NCI-H2107 treated with DMSO at 0.1 percent for 48 hours (cell line): Measurements from ENCODE around the gene SLC25A46.
"Not testable (repeated sequence)": the region's sequence is repeated elsewhere in the genome, so short reads cannot be mapped to it uniquely, and the experiment has no call there.

ENCODE experiments used
- DNase-seq: peaks from one replicate; lab custom pipeline; 2025; ENCODE audit not compliant: unreplicated experiment; lab: John Stamatoyannopoulos, UW

The SLC25A46 gene

DNA sequence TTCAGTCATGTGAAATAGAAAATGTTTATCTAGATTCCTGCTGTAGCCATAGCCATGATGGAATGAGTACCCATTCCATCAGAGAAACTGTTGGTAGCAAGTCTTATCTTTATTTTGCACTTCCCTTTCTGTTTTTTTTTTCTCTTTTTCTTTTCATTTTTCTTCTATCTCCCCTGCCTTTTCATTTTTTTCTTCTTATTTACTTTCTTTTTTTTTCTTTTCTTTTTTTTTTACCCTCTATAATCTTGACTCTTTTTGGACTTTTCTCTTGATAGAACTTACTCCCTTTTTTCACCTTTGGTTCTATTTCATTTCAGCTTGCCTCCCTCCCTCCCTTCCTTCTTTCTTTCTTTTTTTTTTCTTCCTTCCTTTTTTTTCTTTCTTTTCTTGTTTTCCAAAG lies 15.4 kb downstream of the SLC25A46 start:
- DNase-seq: no peak

DNA sequence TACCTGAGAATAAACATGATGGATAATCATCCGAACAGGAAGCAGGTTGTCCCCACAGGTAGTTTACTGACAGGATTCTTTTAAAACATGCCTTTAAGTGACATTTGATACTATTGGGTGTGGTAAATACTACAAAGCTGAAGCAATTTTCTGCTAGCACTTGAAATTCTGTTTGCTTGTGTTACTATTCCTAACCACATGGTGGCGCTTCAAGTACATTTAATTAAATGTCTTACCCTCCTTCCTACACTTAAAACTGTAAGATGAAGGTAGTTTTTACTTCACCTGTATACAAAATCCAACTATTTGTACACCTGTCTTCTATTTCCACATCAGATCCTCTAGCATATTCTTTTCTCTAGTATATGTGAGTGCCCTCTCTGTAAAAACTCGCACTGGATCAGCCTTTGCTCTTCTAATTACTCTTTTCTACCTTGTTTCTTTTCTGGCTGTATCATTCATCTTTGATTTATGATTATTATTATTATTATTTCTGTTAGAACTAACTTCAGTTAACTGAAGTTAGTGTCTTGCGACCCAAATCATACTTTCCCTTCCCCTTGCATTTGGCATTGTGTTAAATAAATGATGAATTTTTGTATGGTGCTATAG lies 18.4 kb downstream of the SLC25A46 start:
- DNase-seq: peak; percentile 15

DNA sequence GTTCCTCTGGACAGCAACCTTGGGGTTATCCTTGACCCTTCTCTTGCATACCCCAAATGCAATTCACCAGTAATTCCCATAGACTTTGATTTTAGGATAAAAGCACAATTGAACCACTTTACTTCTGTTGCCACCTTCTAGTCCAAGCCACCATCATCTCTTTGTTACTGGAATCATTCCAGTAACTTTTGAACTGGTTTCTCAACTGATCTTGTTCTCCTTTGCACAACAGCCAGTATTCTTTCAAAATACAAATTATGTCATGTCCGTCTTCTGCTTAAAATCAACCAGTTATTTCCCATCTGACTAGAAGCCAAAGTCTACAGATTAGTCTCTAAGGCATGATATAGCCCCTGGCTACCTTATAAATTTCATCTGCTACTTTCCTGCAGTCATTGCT lies 21.4 kb downstream of the SLC25A46 start:
- no peak for DNase-seq

DNA sequence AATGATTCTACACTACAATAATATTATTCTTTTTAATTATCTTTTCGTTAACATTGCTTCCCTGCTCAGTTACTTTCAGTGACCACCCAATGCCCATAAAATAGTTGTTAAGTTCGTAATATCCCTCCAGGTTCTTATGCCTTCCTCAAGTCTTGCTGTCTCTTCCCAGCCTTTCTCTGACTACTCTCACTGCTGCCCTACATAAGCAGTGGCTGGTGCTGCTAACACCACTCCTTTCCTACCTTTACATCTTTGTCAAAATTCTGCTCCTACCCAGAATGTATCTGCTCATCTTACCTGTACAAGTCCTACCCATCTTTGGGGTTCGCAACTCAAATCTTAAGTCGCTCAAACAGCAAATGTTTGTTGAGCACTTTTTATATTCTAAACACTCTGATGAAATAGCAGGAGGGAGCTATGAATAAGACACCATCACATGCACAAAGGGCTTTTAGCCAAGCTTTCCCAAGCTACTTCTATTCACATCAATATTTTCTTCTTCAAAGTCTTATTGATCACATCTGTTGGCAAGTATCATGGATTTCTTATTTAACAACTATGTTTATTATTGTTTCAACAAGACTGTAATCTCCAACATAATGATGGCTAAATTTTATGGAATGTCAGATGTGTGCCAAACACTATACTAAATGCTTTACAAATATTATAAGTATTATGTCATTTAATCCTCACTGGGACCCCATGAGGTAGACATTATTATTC lies 29.5 kb downstream of the SLC25A46 start:
- DNase-seq: no peak

DNA sequence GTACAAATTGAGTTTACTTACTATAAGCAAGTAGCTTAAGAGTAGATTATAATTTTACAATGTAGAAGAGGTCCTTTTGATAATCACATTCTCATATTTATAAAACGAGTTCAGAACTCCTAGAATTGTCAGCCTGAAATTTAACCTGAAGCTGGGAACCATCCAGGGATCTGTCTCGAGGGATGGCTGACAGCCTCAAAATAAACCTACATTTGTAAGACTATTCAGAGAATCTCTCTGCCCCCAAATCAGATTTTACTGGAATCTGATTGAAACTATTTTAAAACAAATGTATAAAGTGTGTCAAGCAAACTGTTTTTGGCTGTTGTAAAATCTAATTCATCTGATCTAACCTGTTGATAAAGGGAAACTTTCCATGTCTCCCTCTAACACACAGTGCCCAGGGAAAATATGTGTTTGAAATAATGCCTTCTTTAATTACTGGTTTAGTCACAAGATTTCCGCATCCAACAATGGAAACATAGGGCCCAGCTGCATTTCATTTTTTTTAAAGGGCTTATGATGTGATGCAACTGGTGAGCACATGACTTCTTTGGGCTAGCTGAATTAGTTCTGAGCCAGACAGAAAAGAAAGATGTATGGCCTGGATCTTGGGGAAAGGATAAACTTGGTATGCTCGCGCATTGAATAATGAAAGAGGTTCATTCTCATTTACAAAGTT lies 30.3 kb downstream of the SLC25A46 start:
- peak; percentile 9 for DNase-seq

DNA sequence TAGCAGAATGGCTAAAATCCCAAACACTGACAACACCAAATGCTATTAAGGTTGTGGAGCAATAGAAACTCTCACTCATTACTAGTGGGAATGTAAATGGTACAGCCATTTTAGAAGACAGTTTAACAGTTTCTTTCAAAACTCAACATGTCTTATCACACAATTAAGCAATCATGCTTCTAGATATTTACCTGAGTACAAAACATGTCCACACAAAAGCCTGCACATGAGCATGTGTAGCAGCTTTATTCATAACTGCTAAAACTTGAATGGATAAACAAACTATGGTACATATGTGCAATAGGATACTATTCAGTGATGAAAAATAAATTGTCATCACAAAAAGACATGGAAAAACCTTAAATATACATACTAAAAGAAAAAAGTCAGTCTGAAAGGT lies 31.5 kb downstream of the SLC25A46 start:
- DNase-seq: no peak

DNA sequence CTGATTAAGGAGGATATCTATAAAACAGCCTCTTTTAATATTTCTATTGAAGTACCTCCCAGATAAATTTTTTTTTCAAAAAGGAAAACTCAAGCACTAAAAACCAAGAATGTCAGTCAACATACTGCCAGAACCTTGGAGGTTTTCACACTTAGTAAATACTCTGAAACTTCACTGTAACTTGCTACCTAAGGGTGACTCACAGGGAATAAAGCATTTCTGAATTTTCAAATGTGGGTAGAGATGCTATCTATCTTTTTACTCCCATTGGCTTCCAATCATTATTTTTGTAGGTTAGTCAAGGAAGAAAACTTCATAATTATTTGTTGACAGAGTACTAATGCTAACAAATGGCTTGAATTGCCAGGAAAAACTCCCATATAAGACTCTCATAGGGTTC lies 46.1 kb downstream of the SLC25A46 start:
- DNase-seq: no peak

DNA sequence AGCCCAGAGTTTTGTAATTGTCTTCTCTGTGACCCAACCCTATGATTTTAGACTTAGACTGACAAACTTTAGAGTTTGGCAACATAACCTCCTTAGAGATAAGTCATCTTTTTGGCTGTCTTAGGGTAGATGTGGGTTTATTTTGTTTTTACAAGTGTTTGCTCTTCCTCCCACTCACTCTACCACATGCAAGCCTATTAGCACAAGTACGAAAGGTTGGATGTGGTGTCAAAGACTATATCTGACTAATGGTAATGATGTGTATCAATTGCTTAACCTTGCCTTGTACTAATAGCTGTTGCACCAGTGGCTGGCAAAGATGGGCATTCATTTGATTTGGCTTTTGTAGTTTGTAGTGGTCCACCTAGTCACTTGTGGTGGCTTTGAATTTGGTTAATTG lies 46.5 kb downstream of the SLC25A46 start:
- no peak for DNase-seq

DNA sequence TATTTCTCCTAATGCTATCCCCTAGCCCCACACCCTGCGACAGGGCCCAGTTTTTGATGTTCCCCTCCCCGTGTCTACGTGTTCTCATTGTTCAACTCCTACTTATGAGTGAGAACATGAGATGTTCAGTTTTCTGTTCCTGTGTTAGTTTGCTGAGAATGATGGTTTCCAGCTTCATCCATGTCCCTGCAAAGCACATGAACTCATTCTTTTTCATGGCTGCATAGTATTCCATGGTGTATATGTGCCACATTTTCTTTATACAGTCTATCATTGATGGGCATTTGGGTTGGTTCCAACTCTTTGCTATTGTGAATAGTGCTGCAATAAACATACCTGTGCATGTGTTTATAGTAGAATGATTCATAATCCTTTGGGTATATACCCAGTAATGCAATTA lies 49.2 kb downstream of the SLC25A46 start:
- not testable (repeated sequence) for DNase-seq

DNA sequence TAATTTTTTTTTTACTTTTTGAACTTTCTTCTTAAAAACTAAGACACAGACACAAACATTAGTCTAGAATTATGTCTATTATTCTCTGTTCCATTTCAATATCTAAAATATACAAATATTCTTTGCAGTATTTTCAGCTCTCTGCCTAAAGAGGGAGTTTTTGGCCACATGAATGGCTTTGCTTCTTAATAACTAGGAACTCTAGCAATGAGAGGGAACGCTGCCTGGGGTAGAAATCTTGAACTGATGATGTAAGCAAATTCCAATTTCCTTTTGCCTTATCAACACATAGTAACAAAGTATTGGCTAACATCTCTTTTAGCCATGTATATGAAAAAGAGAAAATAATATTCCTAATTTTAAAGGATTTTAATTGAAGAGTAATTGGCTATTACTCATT lies 51.9 kb downstream of the SLC25A46 start:
- DNase-seq: no peak

DNA sequence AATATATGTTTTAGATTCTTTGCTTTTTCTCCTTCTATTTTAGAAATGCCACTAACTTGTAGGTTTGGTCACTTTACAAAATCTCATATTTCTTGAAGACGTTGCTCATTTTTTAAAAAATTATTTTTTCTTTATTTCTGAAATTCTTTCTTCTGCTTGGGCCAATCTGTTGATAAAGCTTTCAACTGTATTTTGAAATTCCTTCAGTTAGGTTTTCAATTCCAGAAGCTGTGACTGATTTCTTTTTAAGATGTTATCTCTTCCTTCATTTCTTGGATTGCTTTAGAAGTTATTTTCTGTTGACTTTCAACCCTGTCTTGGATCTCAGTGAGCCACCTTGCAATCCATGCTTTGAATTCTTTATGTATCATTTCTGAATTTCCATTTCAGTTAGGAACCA lies 64.2 kb downstream of the SLC25A46 start:
- DNase-seq: no peak

DNA sequence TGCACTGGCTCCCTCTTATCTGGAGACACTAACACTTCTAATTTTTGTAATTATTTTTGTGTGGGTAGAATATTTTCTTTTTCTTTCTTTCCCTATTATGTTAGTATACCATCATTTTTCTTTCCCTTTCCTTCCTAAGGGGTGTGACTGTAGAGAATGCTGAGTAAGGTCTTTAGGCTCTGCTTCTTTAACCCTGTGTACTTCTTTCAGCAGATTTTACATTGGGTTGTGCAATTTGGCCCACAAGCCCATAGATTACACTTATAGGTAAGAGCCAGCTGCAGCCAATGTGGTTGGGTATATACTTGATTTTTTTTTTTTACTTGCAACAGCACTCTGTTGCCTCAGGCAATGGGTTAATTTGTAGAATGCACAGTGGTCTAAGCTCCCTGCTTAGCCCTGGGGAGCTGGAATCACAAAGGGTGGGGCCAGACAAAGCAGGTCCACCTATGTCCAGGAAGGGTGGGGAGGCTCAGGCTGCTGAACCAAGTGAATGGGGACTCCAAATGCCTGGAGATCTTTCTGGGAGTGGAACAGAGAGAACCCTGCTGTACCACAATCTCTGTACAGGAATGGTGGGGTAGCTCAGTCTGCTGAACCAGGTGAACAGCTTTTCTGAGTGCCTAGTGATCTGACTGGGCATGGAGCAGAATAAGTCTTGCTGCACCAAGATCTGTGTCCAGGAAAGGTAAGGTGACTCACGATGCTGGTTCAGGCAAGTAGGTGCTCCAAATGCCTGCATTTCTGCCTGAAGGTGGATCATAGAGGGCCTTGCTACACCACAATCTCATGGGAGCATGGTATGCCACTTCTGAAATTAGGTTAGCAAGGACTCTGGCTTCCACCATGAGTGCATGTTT lies 64.9 kb downstream of the SLC25A46 start:
- DNase-seq: no peak

DNA sequence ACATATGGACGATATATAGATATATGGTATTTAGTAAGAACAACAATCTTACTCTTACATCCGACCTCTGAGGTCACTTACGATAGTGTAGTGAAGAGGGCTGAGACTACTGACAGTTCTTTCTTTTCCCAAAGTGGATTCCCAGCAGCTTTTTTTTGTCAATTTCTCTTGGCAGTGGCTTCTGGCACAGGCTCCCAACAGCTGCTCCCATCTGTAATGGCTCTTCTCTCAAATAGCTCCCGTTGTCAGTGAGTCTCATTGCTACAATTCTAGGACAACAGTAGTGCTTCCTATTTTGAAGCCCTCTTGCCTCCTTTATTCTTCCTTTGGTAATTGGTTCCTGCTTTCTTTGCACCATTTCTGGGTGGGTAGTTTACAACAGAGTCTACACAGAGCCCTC lies 68.4 kb downstream of the SLC25A46 start:
- no peak for DNase-seq

DNA sequence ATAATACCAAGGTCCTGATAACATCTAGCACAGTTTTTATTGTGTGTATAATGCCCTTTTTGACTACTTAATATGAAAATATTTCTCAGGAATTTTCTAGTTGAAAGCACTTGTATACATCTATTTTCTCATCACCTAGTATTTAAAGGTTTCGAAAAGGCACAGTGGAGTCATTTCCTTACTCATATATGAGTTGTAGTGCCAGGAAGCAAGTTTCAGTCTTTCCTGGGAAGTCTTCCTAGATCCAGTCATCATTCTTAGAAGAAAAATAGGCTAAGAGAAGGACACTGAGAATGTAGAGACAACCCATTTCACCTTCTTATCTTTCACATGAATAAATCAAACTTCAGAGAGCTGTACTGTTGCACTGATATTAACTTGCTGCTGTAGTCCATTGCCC lies 70.2 kb downstream of the SLC25A46 start:
- DNase-seq: no peak
